GM23338 (cell line): ENCODE measurements around the gene PLPP7. TPM values are rescaled to one million over a fixed set of nuclear protein-coding genes. Genes with fewer than 3 reads are reported as not detected.

Source experiments
- ETS1 ChIP-seq: IDR thresholded peaks from 2 replicates; pipeline ENCODE4 v1.6.1; 2016; ENCODE audit warnings: antibody characterized with exemption
- NANOG ChIP-seq: IDR thresholded peaks from 2 replicates; pipeline ENCODE4 v1.6.1; 2016; ENCODE audit warnings: antibody characterized with exemption, borderline replicate concordance
- STAT1 ChIP-seq: IDR thresholded peaks from one replicate; pipeline ENCODE4 v1.6.1; 2016; ENCODE audit warnings: antibody characterized with exemption; ENCODE audit not compliant: unreplicated experiment
- ZNF462 ChIP-seq: fragments of 250-450 bp; sonication (Bioruptor Pico); IDR thresholded peaks from 2 replicates; pipeline ENCODE4 v1.5.0; 2020; ENCODE audit warnings: mild to moderate bottlenecking, moderate library complexity
- polyA plus RNA-seq: library from polyadenylated mRNA; unstranded; fragments of >200 nt; fragmentation: Nextera tagmentation; extraction: Ambion mirVana; gene quantifications from 2 replicates; pipeline ENCODE4 v1.2.1, GENCODE V29; 2016
- total RNA-seq: library from RNA; depleted of rRNA; stranded (reverse); fragments of >200 nt; shearing (Covaris generic); gene quantifications from 2 replicates; pipeline ENCODE4 v1.2.3, GENCODE V29; 2014
- TF ChIP-seq, protein P1 (sequence below), 2 experiments: fragments of 200-600 bp in 1 of 2; sonication (generic) in 1 of 2; conservative IDR thresholded peaks; 2 replicates each; pipeline versions ENCODE4 v1.5.1 to v1.6.1; 2016 to 2017; ENCODE audit warnings: antibody characterized with exemption in 2 of 2, low read depth in 2 of 2, mild to moderate bottlenecking in 2 of 2, moderate library complexity in 1 of 2

The PLPP7 gene
- total and polyA plus RNA-seq, 2 experiments from 2014 or later, result 1.6 to 2.4 TPM

DNA sequence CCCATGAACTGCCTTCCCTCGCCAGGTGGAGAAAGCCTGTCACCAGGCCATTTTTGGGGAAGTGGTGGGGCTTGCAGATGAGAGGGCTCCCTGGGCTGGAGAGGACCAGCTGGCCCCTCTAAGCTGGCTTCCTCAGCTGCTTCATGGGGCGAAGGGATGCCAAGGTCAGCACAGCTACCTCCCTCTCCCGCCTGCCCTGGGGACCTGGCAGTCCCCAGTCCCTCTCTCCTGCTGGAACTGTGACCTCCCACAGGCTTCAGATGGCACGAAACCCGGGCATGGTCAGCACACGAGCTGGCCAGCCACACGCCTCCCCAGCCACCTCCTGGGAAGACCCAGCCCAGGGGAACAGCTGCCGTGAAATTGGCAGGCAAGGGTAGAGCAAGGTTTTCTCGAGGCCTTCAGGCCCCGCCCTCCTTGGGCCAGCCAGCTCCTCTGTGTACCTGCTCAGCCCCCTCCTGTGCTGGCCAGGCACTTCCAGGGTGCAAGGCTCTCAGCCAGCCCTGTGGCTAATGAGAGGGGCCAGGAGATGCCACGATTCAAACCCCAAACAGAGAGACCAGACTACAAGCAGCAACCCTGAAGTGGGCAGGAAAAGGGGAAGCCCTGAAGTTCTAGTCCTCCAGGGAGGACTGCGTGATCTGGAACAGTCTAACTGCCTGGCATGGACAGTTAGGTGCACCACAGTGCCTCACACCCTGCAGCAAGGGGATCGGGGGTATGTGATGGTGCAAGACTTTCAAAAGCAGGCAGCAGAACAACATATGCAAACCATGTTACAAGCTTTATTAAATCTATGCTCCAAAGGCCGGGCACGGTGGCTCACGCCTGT, 12.9 kb downstream of the PLPP7 start (continued):
- TF ChIP-seq ZNF462 (CRISPR knock-in tag) (no peak), NANOG (no peak), STAT1 (no peak), ETS1 (no peak)
- TF ChIP-seq, protein P1, sequence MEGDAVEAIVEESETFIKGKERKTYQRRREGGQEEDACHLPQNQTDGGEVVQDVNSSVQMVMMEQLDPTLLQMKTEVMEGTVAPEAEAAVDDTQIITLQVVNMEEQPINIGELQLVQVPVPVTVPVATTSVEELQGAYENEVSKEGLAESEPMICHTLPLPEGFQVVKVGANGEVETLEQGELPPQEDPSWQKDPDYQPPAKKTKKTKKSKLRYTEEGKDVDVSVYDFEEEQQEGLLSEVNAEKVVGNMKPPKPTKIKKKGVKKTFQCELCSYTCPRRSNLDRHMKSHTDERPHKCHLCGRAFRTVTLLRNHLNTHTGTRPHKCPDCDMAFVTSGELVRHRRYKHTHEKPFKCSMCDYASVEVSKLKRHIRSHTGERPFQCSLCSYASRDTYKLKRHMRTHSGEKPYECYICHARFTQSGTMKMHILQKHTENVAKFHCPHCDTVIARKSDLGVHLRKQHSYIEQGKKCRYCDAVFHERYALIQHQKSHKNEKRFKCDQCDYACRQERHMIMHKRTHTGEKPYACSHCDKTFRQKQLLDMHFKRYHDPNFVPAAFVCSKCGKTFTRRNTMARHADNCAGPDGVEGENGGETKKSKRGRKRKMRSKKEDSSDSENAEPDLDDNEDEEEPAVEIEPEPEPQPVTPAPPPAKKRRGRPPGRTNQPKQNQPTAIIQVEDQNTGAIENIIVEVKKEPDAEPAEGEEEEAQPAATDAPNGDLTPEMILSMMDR (conservative IDR thresholded peaks at IDR 0.05; ENCODE audit: low read depth in 2 of 2), result no peak
